ENCODE data around the gene BPIFB6.

BPIFB6 gene

GRCh38 chr20:33092361-33092760 is 60.9 kb downstream of the BPIFB6 start:
- no peak for DNase-seq

DNA sequence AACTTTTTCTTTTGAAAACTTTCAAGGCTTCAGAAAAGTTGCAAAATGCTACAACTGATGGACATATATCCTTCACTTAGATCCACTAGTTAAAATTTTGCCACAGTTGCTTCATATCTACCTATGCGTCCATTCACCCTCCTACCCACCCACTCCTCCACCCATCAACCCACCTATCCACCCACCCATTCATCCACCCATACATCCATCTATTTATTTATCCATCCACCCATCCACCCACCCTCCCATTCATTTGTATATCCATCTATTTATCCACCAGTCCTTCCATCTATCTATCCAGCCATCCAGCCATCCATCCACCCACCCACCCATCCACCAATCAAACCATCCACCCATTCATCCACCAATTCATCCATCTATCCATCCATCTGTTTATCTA is 61.6 kb downstream of the BPIFB6 start:
- DNase-seq: no peak

DNA sequence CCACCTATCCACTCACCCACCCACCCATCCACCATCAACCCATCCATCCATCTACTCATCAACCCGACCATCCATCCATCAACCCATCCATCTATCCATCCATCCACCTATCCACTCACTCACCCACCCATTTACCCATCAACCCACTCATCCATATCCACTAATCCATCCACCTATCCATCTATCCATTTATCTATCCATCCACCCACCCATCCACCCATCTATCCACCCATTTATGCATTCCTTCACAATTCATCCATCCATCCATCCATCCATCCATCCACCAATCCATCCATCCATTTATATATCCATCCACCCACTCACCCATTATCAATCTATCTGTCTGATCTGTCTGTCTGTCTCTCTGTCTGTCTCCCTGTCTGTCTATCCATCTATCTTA is 62.1 kb downstream of the BPIFB6 start:
- no peak for DNase-seq

All from SIG-M5 (cell line).